Progenitor cell of endocrine pancreas (in vitro differentiated cells): Measurements from ENCODE around the gene KPNA4. TPM values are rescaled to one million over a fixed set of nuclear protein-coding genes. Genes with fewer than 3 reads are reported as not detected.

Experiments used
- DNase-seq: peaks from one replicate; pipeline ENCODE4 v3.0.0; 2021; ENCODE audit warnings: low spot score; ENCODE audit not compliant: unreplicated experiment
- H3K27ac Mint-ChIP-seq: 2 replicates; pipeline ENCODE4 v1.8.0; 2021; ENCODE audit warnings: mild to moderate bottlenecking, moderate library complexity, mixed read lengths
- H3K27me3 Mint-ChIP-seq: 2 replicates; pipeline ENCODE4 v1.8.0; 2021; ENCODE audit warnings: mixed read lengths
- H3K36me3 Mint-ChIP-seq: 2 replicates; pipeline ENCODE4 v1.8.0; 2022; ENCODE audit warnings: mixed read lengths; ENCODE audit not compliant: insufficient read depth
- H3K4me1 Mint-ChIP-seq: 2 replicates; pipeline ENCODE4 v1.8.0; 2021; ENCODE audit warnings: low read depth, mixed read lengths
- H3K4me3 Mint-ChIP-seq: 2 replicates; pipeline ENCODE4 v1.8.0; 2021; ENCODE audit warnings: low read depth, mild to moderate bottlenecking, moderate library complexity, mixed read lengths
- H3K9me3 Mint-ChIP-seq: 2 replicates; pipeline ENCODE4 v1.8.0; 2021; ENCODE audit warnings: low read depth, mixed read lengths
- CTCF ChIP-seq: fragments of 200-600 bp; sonication (generic); IDR thresholded peaks from one replicate; pipeline ENCODE4 v1.5.0; 2021; ENCODE audit warnings: antibody characterized with exemption, mild to moderate bottlenecking; ENCODE audit not compliant: unreplicated experiment
- total RNA-seq: library from RNA; stranded (reverse); gene quantifications from 2 replicates; pipeline ENCODE4 v1.2.1, GENCODE V29; 2021

KPNA4 gene
- total RNA-seq, 1 donor from 2014 or later: 59.1 TPM

DNA sequence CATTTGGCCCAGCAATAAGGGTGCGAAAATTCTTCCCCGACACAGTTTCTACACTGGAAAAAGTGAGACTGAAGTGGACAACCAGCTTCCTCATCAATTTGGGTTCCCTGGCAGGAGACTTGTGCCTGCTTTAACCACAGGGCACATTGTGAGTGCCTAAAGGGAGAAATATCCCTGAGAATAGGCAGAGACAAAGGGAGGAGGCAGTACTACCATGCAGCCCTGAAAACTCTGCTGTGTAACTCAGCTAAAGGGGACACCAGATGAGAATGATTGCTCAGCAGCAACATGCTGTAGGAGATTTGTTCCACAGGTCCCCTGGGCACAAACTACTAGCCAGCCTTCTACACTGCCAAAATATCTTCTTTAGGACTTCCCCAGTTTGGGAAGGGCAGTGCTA, 15.6 kb upstream of the KPNA4 start:
- Mint-ChIP-seq H3K4me3 (no peak overlapping the region), H3K27ac (no peak overlapping the region), H3K4me1 (no peaks in the 10 kb centered on the region), H3K27me3 (peaks cover 5% of the 10 kb centered on the region), H3K9me3 (peaks cover 9% of the 10 kb centered on the region), H3K36me3 (no peaks in the 10 kb centered on the region)
- TF ChIP-seq CTCF: no peak
- no peak for DNase-seq

- Mint-ChIP-seq H3K27ac (no peak overlapping the region), H3K27me3 (no peaks in the 10 kb centered on the region), H3K4me3 (no peak overlapping the region), H3K9me3 (peaks cover 13% of the 10 kb centered on the region), H3K4me1 (no peaks in the 10 kb centered on the region), H3K36me3 (peaks cover 1% of the 10 kb centered on the region)
- TF ChIP-seq CTCF: peak; percentile 25
- no peak for DNase-seq
Observed at GRCh38 chr3:160577556-160578195, 12.3 kb upstream of the KPNA4 start.

DNA sequence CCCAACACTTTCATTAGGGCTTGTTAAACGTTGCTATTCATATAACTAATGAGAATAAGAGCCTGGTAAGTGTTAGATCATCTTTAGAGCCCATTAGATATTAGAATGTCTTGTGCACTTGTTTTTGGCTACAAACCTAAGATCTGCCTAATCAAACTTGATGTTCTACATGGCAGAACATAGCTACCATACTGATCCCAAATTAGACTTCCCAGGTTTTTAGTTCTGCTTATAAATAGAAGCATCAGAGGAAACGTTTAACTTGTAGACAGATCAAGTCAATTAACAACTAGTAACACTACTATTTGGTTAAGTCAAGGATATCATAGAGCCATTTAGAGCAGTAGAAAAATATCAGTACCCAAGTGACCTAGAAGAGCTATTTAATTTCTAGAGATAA, 11.7 kb upstream of the KPNA4 start:
- no peaks in the 10 kb centered on the region for H3K27me3 Mint-ChIP-seq
- TF ChIP-seq CTCF: no peak
- H3K9me3 Mint-ChIP-seq: peaks cover 13% of the 10 kb centered on the region
- H3K27ac Mint-ChIP-seq: no peak overlapping the region
- peaks cover 1% of the 10 kb centered on the region for H3K36me3 Mint-ChIP-seq
- no peak for DNase-seq
- H3K4me1 Mint-ChIP-seq: no peaks in the 10 kb centered on the region
- no peak overlapping the region for H3K4me3 Mint-ChIP-seq

GRCh38 chr3:160576621-160577020, 11.2 kb upstream of the KPNA4 start:
- Mint-ChIP-seq H3K27ac (no peak overlapping the region), H3K4me1 (no peaks in the 10 kb centered on the region), H3K27me3 (no peaks in the 10 kb centered on the region), H3K36me3 (peaks cover 1% of the 10 kb centered on the region), H3K9me3 (peaks cover 10% of the 10 kb centered on the region), H3K4me3 (no peak overlapping the region)
- TF ChIP-seq CTCF: no peak
- DNase-seq: no peak

GRCh38 chr3:160575589-160575988, 10.2 kb upstream of the KPNA4 start:
- Mint-ChIP-seq H3K27ac (no peak overlapping the region), H3K27me3 (no peaks in the 10 kb centered on the region), H3K9me3 (peaks cover 8% of the 10 kb centered on the region), H3K4me1 (no peaks in the 10 kb centered on the region), H3K4me3 (no peak overlapping the region), H3K36me3 (peaks cover 1% of the 10 kb centered on the region)
- DNase-seq: no peak
- no peak for TF ChIP-seq CTCF
